GM23338 (cell line): ENCODE measurements around the gene CDK7. TPM values are rescaled to one million over a fixed set of nuclear protein-coding genes. Genes with fewer than 3 reads are reported as not detected.

Source experiments
- ATAC-seq: fragments of 200-7000 bp; cut with Tn5 transposase; 3 replicates; pipeline ENCODE4 v1.9.1; 2020
- DNase-seq: peaks from one replicate; pipeline ENCODE4 v3.0.0-alpha.2; 2015; ENCODE audit warnings: low spot score
- H2AFZ ChIP-seq: fragments of 200-600 bp; sonication (generic); 2 replicates; pipeline ENCODE4 v1.8.0; 2016; ENCODE audit warnings: antibody characterized with exemption, mild to moderate bottlenecking, moderate library complexity
- H3F3A ChIP-seq: fragments of 200-600 bp; sonication (generic); replicated peaks from 2 replicates; pipeline ENCODE4 v1.8.0; 2017; ENCODE audit warnings: antibody characterized with exemption, mixed run types, low read depth
- H3K27ac ChIP-seq: fragments of 200-600 bp; sonication (generic); 2 replicates; pipeline ENCODE4 v1.6.1; 2016; ENCODE audit warnings: low read depth
- H3K27me3 ChIP-seq: fragments of 200-600 bp; sonication (generic); 2 replicates; pipeline ENCODE4 v1.8.0; 2016; ENCODE audit warnings: mild to moderate bottlenecking, mixed run types, moderate library complexity; ENCODE audit not compliant: insufficient read depth
- H3K36me3 ChIP-seq: fragments of 200-600 bp; sonication (generic); 2 replicates; pipeline ENCODE4 v1.8.0; 2016; ENCODE audit warnings: mild to moderate bottlenecking; ENCODE audit not compliant: insufficient read depth
- H3K4me1 ChIP-seq: fragments of 200-600 bp; sonication (generic); 2 replicates; pipeline ENCODE4 v1.8.0; 2016; ENCODE audit warnings: mild to moderate bottlenecking, moderate library complexity; ENCODE audit not compliant: insufficient read depth
- H3K4me2 ChIP-seq: fragments of 200-600 bp; sonication (generic); 2 replicates; pipeline ENCODE4 v1.7.1; 2017; ENCODE audit warnings: mixed run types
- H3K4me3 ChIP-seq: fragments of 200-600 bp; sonication (generic); 2 replicates; pipeline ENCODE4 v1.6.1; 2016; ENCODE audit warnings: mixed run types
- H3K79me2 ChIP-seq: fragments of 200-600 bp; sonication (generic); replicated peaks from 2 replicates; pipeline ENCODE4 v1.8.0; 2017; ENCODE audit warnings: mild to moderate bottlenecking; ENCODE audit not compliant: insufficient read depth
- H3K9me2 ChIP-seq: fragments of 200-600 bp; sonication (generic); 2 replicates; pipeline ENCODE4 v1.8.0; 2017; ENCODE audit not compliant: insufficient read depth
- H4K20me1 ChIP-seq: fragments of 200-600 bp; sonication (generic); replicated peaks from 2 replicates; pipeline ENCODE4 v1.8.0; 2017; ENCODE audit warnings: mild to moderate bottlenecking; ENCODE audit not compliant: insufficient read depth
- H3K27ac Mint-ChIP-seq: 2 replicates; pipeline ENCODE4 v1.8.0; 2020; ENCODE audit warnings: inconsistent platforms, mild to moderate bottlenecking, moderate library complexity, mixed read lengths
- H3K27me3 Mint-ChIP-seq: 3 replicates; pipeline ENCODE4 v1.8.0; 2022; ENCODE audit warnings: low read depth, mild to moderate bottlenecking, moderate library complexity, mixed read lengths, inconsistent platforms; ENCODE audit not compliant: insufficient read depth, poor library complexity
- H3K36me3 Mint-ChIP-seq: 3 replicates; pipeline ENCODE4 v1.8.0; 2021; ENCODE audit warnings: low read depth, mild to moderate bottlenecking, inconsistent platforms, moderate library complexity, mixed read lengths
- H3K4me1 Mint-ChIP-seq: 3 replicates; pipeline ENCODE4 v1.8.0; 2020; ENCODE audit warnings: mild to moderate bottlenecking, inconsistent platforms, mixed read lengths
- H3K4me3 Mint-ChIP-seq: 3 replicates; pipeline ENCODE4 v1.8.0; 2021; ENCODE audit warnings: moderate library complexity, mild to moderate bottlenecking, inconsistent platforms, mixed read lengths
- H3K9me3 Mint-ChIP-seq: 3 replicates; pipeline ENCODE4 v1.8.0; 2020; ENCODE audit warnings: moderate library complexity, mild to moderate bottlenecking, inconsistent platforms, mixed read lengths
- CREB1 ChIP-seq: fragments of 250-450 bp; sonication (Bioruptor Pico); IDR thresholded peaks from 2 replicates; pipeline ENCODE4 v1.5.0; 2020; ENCODE audit warnings: low read depth, mild to moderate bottlenecking, moderate library complexity
- ZNF114 ChIP-seq: fragments of 250-450 bp; sonication (Bioruptor Pico); IDR thresholded peaks from 2 replicates; pipeline ENCODE4 v1.5.0; 2020; ENCODE audit warnings: mild to moderate bottlenecking, moderate library complexity
- ZNF462 ChIP-seq: fragments of 250-450 bp; sonication (Bioruptor Pico); IDR thresholded peaks from 2 replicates; pipeline ENCODE4 v1.5.0; 2020; ENCODE audit warnings: mild to moderate bottlenecking, moderate library complexity
- polyA plus RNA-seq: library from polyadenylated mRNA; unstranded; fragments of >200 nt; fragmentation: Nextera tagmentation; extraction: Ambion mirVana; gene quantifications from 2 replicates; pipeline ENCODE4 v1.2.1, GENCODE V29; 2016
- total RNA-seq: library from RNA; depleted of rRNA; stranded (reverse); fragments of >200 nt; shearing (Covaris generic); gene quantifications from 2 replicates; pipeline ENCODE4 v1.2.3, GENCODE V29; 2014

Gene CDK7
- total and polyA plus RNA-seq, 2 experiments from 2014 or later, result 78.4 to 80.7 TPM

DNA sequence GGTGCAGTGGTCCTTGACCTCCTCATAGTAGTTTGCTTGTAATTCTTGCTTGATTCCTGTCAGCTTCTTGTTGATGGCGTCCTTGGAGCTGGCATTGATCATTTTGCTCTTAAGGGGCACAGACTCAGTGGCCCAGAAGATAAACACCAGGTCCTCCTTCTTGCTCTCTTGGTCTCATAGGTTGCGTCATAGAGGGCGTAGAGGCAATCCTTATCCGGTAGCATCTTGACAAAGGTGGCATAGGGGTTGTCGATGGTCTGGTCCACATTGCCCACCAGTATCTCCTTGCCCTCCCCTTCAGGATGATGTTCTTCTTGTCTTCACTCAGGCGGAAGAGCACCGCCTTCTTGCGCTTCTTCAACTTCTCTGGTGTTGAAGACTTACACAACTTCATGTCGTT, 78.7 kb downstream of the CDK7 start:
- no peaks in the 10 kb centered on the region for H3F3A ChIP-seq
- H3K4me1 Mint-ChIP-seq, result 0 out of 3 replicates have a peak, but pooled peaks cover 3% of the 10 kb centered on the region

More for the DNA sequence above, 78.7 kb downstream of the CDK7 start:
- Histone ChIP-seq H3K79me2 (no peaks in the 10 kb centered on the region), H3K4me3 (no peak overlapping the region), H2AFZ (no peak overlapping the region), H3K27me3 (no peaks in the 10 kb centered on the region), H3K9me2 (peaks cover under 1% of the 10 kb centered on the region; the same call in 1 of the 2 replicates), H3K36me3 (no peaks in the 10 kb centered on the region), H3K27ac (no peak overlapping the region), H3K4me2 (no peak overlapping the region), H3K4me1 (no peaks in the 10 kb centered on the region), H4K20me1 (no peaks in the 10 kb centered on the region)
- ATAC-seq (no peak), DNase-seq (no peak)
- Mint-ChIP-seq H3K27ac (no peak overlapping the region), H3K4me3 (no peak overlapping the region), H3K9me3 (peaks cover 20% of the 10 kb centered on the region), H3K36me3 (peaks cover 26% of the 10 kb centered on the region), H3K27me3 (peaks cover 1% of the 10 kb centered on the region)
- TF ChIP-seq ZNF114 (CRISPR knock-in tag), result no peak
- TF ChIP-seq CREB1 (CRISPR knock-in tag), result no peak
- TF ChIP-seq ZNF462 (CRISPR knock-in tag), result no peak
